Stimulated activated CD4-positive, alpha-beta T cell treated with anti-CD3 and anti-CD28 coated beads, TNF-alpha, amount 100 ng/mL, for 48 hours (primary cell): Measurements from ENCODE around the gene COBL.

Source experiments
- DNase-seq, 3 donors: peaks; one replicate each; pipeline ENCODE4 v3.0.0-alpha.2; 2020; ENCODE audit warnings: low read depth in 3 of 3

COBL gene

GRCh38 chr7:51190969-51191368 lies 125.6 kb downstream of the COBL start:
- DNase-seq, result no peak

GRCh38 chr7:51189777-51190176 lies 126.8 kb downstream of the COBL start:
- DNase-seq, result no peak

GRCh38 chr7:51188987-51189386 lies 127.6 kb downstream of the COBL start:
- DNase-seq, result no peak

- DNase-seq, result no peak
Observed at GRCh38 chr7:51187941-51188340, 128.7 kb downstream of the COBL start.

GRCh38 chr7:51186531-51186930 lies 130.1 kb downstream of the COBL start:
- no peak for DNase-seq

- DNase-seq, result no peak
Observed at GRCh38 chr7:51182636-51183166, 133.9 kb downstream of the COBL start.

GRCh38 chr7:51180092-51180491 lies 136.5 kb downstream of the COBL start:
- no peak for DNase-seq

GRCh38 chr7:51175992-51176388 lies 140.6 kb downstream of the COBL start:
- DNase-seq, result no peak

- no peak for DNase-seq
Observed at GRCh38 chr7:51175316-51175991, 141.2 kb downstream of the COBL start.

GRCh38 chr7:51165337-51165736 lies 151.3 kb downstream of the COBL start:
- DNase-seq, result no peak

GRCh38 chr7:51162724-51163329 lies 153.8 kb downstream of the COBL start:
- DNase-seq, result peak; percentile 52 to 75 (median 54)

GRCh38 chr7:51161937-51162336 lies 154.7 kb downstream of the COBL start:
- no peak for DNase-seq

- DNase-seq, result peak; percentile 5 to 42 (median 31)
Observed at GRCh38 chr7:51160990-51161615, 155.5 kb downstream of the COBL start.

- DNase-seq, result no peak
Observed at GRCh38 chr7:51160411-51160810, 156.2 kb downstream of the COBL start.

GRCh38 chr7:51158742-51159445 lies 157.7 kb downstream of the COBL start:
- no peak for DNase-seq

GRCh38 chr7:51158211-51158610 lies 158.4 kb downstream of the COBL start:
- DNase-seq, result no peak

- DNase-seq, result no peak
Observed at GRCh38 chr7:51154201-51154600, 162.4 kb downstream of the COBL start.

GRCh38 chr7:51152706-51153200 lies 163.9 kb downstream of the COBL start:
- DNase-seq, result no peak

- DNase-seq, result no peak
Observed at GRCh38 chr7:51151455-51151854, 165.2 kb downstream of the COBL start.

GRCh38 chr7:51150193-51150592 lies 166.4 kb downstream of the COBL start:
- no peak for DNase-seq

- no peak for DNase-seq
Observed at GRCh38 chr7:51148216-51148615, 168.4 kb downstream of the COBL start.
